ENCODE results near the gene ZNF778. TPM values are rescaled to one million over a fixed set of nuclear protein-coding genes. Genes with fewer than 3 reads are reported as not detected.

Gene ZNF778
- total and polyA plus RNA-seq, 2 of the 8 experiments (the other 6 are each of a cell fraction or from before 2014, with no cell fraction given): 9.5 to 21.9 TPM

DNA sequence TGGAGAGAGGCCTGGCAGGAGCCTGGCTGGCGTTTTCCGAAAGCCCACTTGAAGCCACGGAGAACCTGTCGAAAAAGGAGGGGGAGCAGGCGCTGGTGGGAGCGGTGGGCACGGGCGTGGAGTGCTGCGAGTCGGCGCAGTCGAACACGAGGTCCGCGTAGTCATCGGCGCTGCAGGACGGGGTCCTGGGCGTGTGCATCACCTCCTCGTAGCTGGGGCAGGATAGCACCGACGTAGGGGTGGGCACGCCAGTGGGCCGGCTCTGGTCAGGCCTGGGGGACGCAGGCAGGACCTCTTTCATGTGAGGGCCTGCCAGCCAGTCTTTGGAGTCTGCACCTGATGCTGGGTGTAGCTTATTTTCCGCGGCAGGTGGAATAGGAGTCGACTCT, 63.7 kb downstream of the ZNF778 start:
- no peaks in the 10 kb centered on the region for H3K23me2 ChIP-seq (ENCODE audit: low read depth, low read length)
- no peak overlapping the region for H2AFZ ChIP-seq (ENCODE audit: low read length)
- H3K4me2 ChIP-seq (ENCODE audit: insufficient read depth in 1 of 2, low read depth in 2 of 2, low read length in 2 of 2): no peak overlapping the region
- DNase-seq (ENCODE audit: low read depth in 1 of 2, low spot score in 2 of 2) (no peak), FAIRE-seq (no peak)
- no peak overlapping the region for H2BK120ac ChIP-seq (replicated peaks; ENCODE audit: low read depth, low read length)
- no peak overlapping the region for H3K14ac ChIP-seq (ENCODE audit: insufficient read length)
- H3K56ac ChIP-seq (replicated peaks; ENCODE audit: insufficient read length, low read depth, low read length): no peak overlapping the region
- peaks cover 12% of the 10 kb centered on the region for H3K79me1 ChIP-seq (ENCODE audit: low read depth, low read length)
- no peak overlapping the region for H3K27ac ChIP-seq (ENCODE audit: low read depth, low read length)
- H4K5ac ChIP-seq (ENCODE audit: insufficient read length, low read depth, low read length): no peak overlapping the region
- H2BK5ac ChIP-seq (ENCODE audit: low read depth, low read length): no peak overlapping the region; the same call in 1 of the 2 replicates
- H3K18ac ChIP-seq (ENCODE audit: extremely low read depth, low read length): no peak overlapping the region
- no peak overlapping the region for H3K23ac ChIP-seq (ENCODE audit: insufficient read length)
- no peak overlapping the region for H2BK20ac ChIP-seq (ENCODE audit: low read length)
- 95% methylated on average over 10 of the region's 28 CpGs; no CpG with 5 or more reads in 1 of the 2 experiments for WGBS, 2 experiments (ENCODE audit: extremely low coverage in 1 of 2, insufficient coverage in 1 of 2, insufficient read length in 1 of 2, insufficient replicate concordance in 2 of 2, low coverage in 1 of 2, low lambda C conversion rate in 2 of 2, missing lambda C conversion rate in 1 of 2)
- H3K79me2 ChIP-seq (ENCODE audit: control insufficient read depth in 1 of 2, insufficient read depth in 2 of 2, low read length in 2 of 2): no peaks in the 10 kb centered on the region; a peak in 1 of 4 replicates
- no peak overlapping the region for H2BK15ac ChIP-seq (ENCODE audit: low read length)
- TF ChIP-seq POLR2A (IDR thresholded peaks at IDR 0.05; ENCODE audit: control extremely low read depth in 1 of 2, low read depth in 2 of 2, low read length in 2 of 2) (0 out of 3 replicates have a peak, but pooled peaks of 1 of the 2 experiments have one; percentile 18), SP4 (IDR thresholded peaks at IDR 0.05; ENCODE audit: low read length) (no peak)
- no peaks in the 10 kb centered on the region for H3K27me3 ChIP-seq (replicated peaks in 1 of 4; ENCODE audit: control insufficient read depth in 3 of 4, extremely low read depth in 1 of 4, insufficient read depth in 3 of 4, low read length in 3 of 4)
- H2AK5ac ChIP-seq (ENCODE audit: low read depth, low read length): no peak overlapping the region
- POLR2A ChIA-PET (ENCODE audit: partially characterized antibody): interaction anchor here (0.7 to 2.9 kb wide), 4 partner anchors 11 to 18 kb away, joined by 3 to 15 read pairs (median 3); no protein-coding TSS in a partner anchor
- no peaks in the 10 kb centered on the region for H3K9me3 ChIP-seq (ENCODE audit: insufficient read depth in 2 of 2, low read depth in 1 of 2, low read length in 1 of 2)
- no peak overlapping the region for H4K91ac ChIP-seq (replicated peaks; ENCODE audit: insufficient read length, low read length)
- H3K4ac ChIP-seq (replicated peaks; ENCODE audit: insufficient read length, low read depth, low read length): no peak overlapping the region
- no peak overlapping the region for H3K4me3 ChIP-seq (ENCODE audit: extremely low read depth in 1 of 4, insufficient read depth in 2 of 4, low read depth in 3 of 4, low read length in 4 of 4)
- no peak overlapping the region for H2BK12ac ChIP-seq (ENCODE audit: low read depth, low read length)
- peaks cover 7 to 8% of the 10 kb centered on the region in 2 experiments for H4K20me1 ChIP-seq (replicated peaks in 1 of 2; ENCODE audit: control insufficient read depth in 1 of 2, insufficient read depth in 2 of 2, low read length in 2 of 2)
- no peak overlapping the region for H4K8ac ChIP-seq (ENCODE audit: extremely low read depth, insufficient read depth, low read length)
- H3K9ac ChIP-seq (replicated peaks in 1 of 4; ENCODE audit: extremely low read depth in 1 of 4, low read depth in 3 of 4, low read length in 3 of 4): no peak overlapping the region
- CTCF ChIA-PET (ENCODE audit: partially characterized antibody): interaction anchor here (0.8 to 2.8 kb wide), 10 partner anchors 8 to 276 kb away, joined by 3 to 17 read pairs (median 5); no protein-coding TSS in a partner anchor
- no peaks in the 10 kb centered on the region for H3K4me1 ChIP-seq (replicated peaks in 1 of 4; ENCODE audit: control insufficient read depth in 3 of 4, insufficient read depth in 4 of 4, low read length in 3 of 4)
- H3K36me3 ChIP-seq (ENCODE audit: control insufficient read depth in 2 of 4, insufficient read depth in 4 of 4, low read length in 3 of 4): peaks cover 19 to 68% (median 45%) of the 10 kb centered on the region in 4 experiments; a peak in 7 of 8 replicates
